ENCODE results near the gene TP53I13. TPM values are rescaled to one million over a fixed set of nuclear protein-coding genes. Genes with fewer than 3 reads are reported as not detected.

The TP53I13 gene
- total RNA-seq, 2 experiments from 2014 or later: 20.8 to 27.5 TPM

GRCh38 chr17:29611351-29612093 lies 43.0 kb downstream of the TP53I13 start:
- no peaks in the 10 kb centered on the region for H3K79me2 ChIP-seq (ENCODE audit: insufficient read depth, low read depth, low read length)
- intact Hi-C loops (cut with micrococcal nuclease; ENCODE audit: unreplicated experiment): no loop called here
- H3K36me3 ChIP-seq (ENCODE audit: insufficient read depth, low read length): peaks cover 10% of the 10 kb centered on the region; the same call in 1 of the 2 replicates
- H3K9me3 ChIP-seq (ENCODE audit: low read length): no peaks in the 10 kb centered on the region
- H3K4me1 ChIP-seq (ENCODE audit: insufficient read depth, low read length, poor library complexity, severe bottlenecking): peaks cover 24% of the 10 kb centered on the region
- H4K20me1 ChIP-seq (ENCODE audit: insufficient read depth, low read length): 0 out of 2 replicates have a peak, but pooled peaks cover 9% of the 10 kb centered on the region
- no peak overlapping the region for H2AFZ ChIP-seq (ENCODE audit: low read length)
- H3K4me3 ChIP-seq (ENCODE audit: low read depth, low read length, poor library complexity, severe bottlenecking): no peak overlapping the region
- no peak for DNase-seq (ENCODE audit: low spot score)
- H3K9me2 ChIP-seq (ENCODE audit: insufficient read depth, low read length): no peaks in the 10 kb centered on the region
- no TSS peak for BruUV-seq (replicated peaks)
- no peak overlapping the region for H3K27ac ChIP-seq (ENCODE audit: low read depth, low read length, poor library complexity, severe bottlenecking)
- ChIA-PET CTCF (ENCODE audit: unreplicated experiment) (no interaction called here), POLR2A (no interaction called here)
- no peak overlapping the region for H3K4me2 ChIP-seq (ENCODE audit: low read length)
- no peak for TF ChIP-seq CTCF (conservative IDR thresholded peaks at IDR 0.05; ENCODE audit: low read length)
- no peak for TF ChIP-seq EZH2phosphoT487 (IDR thresholded peaks at IDR 0.05; ENCODE audit: borderline replicate concordance, low read depth, low read length)

GRCh38 chr17:29612094-29612403 lies 43.5 kb downstream of the TP53I13 start:
- Histone ChIP-seq H3K36me3 (ENCODE audit: insufficient read depth, low read length) (peaks cover 10% of the 10 kb centered on the region; the same call in 1 of the 2 replicates), H2AFZ (ENCODE audit: low read length) (no peak overlapping the region), H4K20me1 (ENCODE audit: insufficient read depth, low read length) (0 out of 2 replicates have a peak, but pooled peaks cover 10% of the 10 kb centered on the region), H3K9me3 (ENCODE audit: low read length) (no peaks in the 10 kb centered on the region), H3K4me2 (ENCODE audit: low read length) (no peak overlapping the region), H3K4me1 (ENCODE audit: insufficient read depth, low read length, poor library complexity, severe bottlenecking) (peaks cover 30% of the 10 kb centered on the region), H3K27ac (ENCODE audit: low read depth, low read length, poor library complexity, severe bottlenecking) (no peak overlapping the region), H3K79me2 (ENCODE audit: insufficient read depth, low read depth, low read length) (no peaks in the 10 kb centered on the region), H3K4me3 (ENCODE audit: low read depth, low read length, poor library complexity, severe bottlenecking) (no peak overlapping the region), H3K9me2 (ENCODE audit: insufficient read depth, low read length) (no peaks in the 10 kb centered on the region)
- ChIA-PET CTCF (ENCODE audit: unreplicated experiment) (no interaction called here), POLR2A (no interaction called here)
- no peak for DNase-seq (ENCODE audit: low spot score)
- no TSS peak for BruUV-seq (replicated peaks)
- TF ChIP-seq EZH2phosphoT487 (IDR thresholded peaks at IDR 0.05; ENCODE audit: borderline replicate concordance, low read depth, low read length) (no peak), CTCF (conservative IDR thresholded peaks at IDR 0.05; ENCODE audit: low read length) (no peak)
- intact Hi-C loops (cut with micrococcal nuclease; ENCODE audit: unreplicated experiment): no loop called here
